ENCODE data around the gene EFHC1.

DNA sequence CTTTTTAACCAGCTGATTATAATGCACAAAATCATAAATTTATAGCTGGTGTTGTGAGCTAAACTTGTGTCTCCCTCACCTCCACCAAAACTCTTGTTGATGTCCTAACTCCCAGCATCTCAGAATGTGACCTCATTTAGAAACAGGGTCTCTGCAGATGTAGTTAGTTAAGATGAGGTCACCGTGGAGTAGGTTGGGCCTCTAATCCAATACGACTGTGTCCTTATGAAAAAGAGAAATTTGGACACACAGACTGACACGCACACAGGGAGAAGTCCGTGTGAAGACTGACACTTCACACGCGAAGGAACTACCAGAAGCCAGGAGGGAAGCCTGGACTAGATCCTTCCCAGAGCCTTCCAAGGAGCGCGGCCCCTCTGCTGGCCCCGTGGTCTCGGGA is 110.2 kb downstream of the EFHC1 start:
- TF ChIP-seq CTCF (IDR thresholded peaks at IDR 0.05) (no peak), POLR2A (IDR thresholded peaks at IDR 0.05) (no peak)
